ENCODE data around the gene SAMHD1.

DNA sequence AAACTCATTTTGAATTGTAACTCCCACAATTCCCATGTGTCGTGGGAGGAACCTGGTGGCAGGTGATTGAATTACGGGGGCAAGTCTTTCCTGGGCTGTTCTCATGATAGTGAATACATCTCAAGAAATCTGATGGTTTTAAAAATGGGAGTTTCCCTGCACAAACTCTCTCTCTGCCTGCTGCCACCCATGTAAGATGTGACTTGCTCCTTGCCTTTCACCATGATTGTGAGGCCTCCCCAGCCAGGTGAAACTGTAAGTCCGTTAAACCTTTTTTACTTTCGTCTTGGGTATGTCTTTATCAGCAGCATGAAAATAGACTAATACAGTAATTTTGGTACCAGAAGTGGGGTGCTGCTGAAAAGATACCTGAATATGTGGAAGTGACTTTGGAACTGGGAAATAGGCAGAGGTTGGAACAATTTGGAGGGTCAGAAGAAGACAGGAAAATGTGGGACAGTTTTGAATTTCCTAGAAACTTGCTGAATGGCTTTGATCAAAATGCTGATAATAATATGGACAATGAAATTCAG lies 41.4 kb upstream of the SAMHD1 start:
- TF ChIP-seq, protein P1, sequence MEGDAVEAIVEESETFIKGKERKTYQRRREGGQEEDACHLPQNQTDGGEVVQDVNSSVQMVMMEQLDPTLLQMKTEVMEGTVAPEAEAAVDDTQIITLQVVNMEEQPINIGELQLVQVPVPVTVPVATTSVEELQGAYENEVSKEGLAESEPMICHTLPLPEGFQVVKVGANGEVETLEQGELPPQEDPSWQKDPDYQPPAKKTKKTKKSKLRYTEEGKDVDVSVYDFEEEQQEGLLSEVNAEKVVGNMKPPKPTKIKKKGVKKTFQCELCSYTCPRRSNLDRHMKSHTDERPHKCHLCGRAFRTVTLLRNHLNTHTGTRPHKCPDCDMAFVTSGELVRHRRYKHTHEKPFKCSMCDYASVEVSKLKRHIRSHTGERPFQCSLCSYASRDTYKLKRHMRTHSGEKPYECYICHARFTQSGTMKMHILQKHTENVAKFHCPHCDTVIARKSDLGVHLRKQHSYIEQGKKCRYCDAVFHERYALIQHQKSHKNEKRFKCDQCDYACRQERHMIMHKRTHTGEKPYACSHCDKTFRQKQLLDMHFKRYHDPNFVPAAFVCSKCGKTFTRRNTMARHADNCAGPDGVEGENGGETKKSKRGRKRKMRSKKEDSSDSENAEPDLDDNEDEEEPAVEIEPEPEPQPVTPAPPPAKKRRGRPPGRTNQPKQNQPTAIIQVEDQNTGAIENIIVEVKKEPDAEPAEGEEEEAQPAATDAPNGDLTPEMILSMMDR (IDR thresholded peaks at IDR 0.05), result no peak
- TF ChIP-seq POLR2A (IDR thresholded peaks at IDR 0.05), result no peak
